Right lobe of liver (tissue), 6 donors: ENCODE measurements around the gene LTBP1. TPM values are rescaled to one million over a fixed set of nuclear protein-coding genes. Genes with fewer than 3 reads are reported as not detected.

ENCODE experiments used
- ATAC-seq, 4 donors: fragments of 200-7000 bp; cut with Tn5 transposase; one replicate each; pipeline ENCODE4 v1.9.1; 2020; ENCODE audit warnings: mild to moderate bottlenecking in 4 of 4, moderate library complexity in 4 of 4
- DNase-seq, 3 donors: peaks; one replicate each; pipeline ENCODE4 v3.0.0-alpha.2; 2020
- H3K27ac ChIP-seq, 3 donors: fragments of 200-600 bp; one replicate each; pipeline ENCODE4 v1.8.0; 2022
- H3K27me3 ChIP-seq, 2 donors: fragments of 200-600 bp; one replicate each; pipeline ENCODE4 v1.8.0; 2022
- H3K36me3 ChIP-seq, 4 donors: fragments of 200-600 bp; sonication (generic) in 1 of 4; one replicate each; pipeline versions ENCODE4 v1.5.1 to v1.8.0; 2017 to 2022; ENCODE audit warnings: control low read depth in 1 of 4
- H3K4me1 ChIP-seq, 4 donors: fragments of 200-600 bp; sonication (generic) in 1 of 4; one replicate each; pipeline versions ENCODE4 v1.5.1 to v1.8.0; 2017 to 2022; ENCODE audit warnings: control low read depth in 1 of 4
- H3K4me3 ChIP-seq, 3 donors: fragments of 200-600 bp; one replicate each; pipeline ENCODE4 v1.8.0; 2022
- H3K9me3 ChIP-seq, 4 donors: fragments of 200-600 bp; sonication (generic) in 1 of 4; one replicate each; pipeline versions ENCODE4 v1.5.1 to v1.8.0; 2017 to 2022; ENCODE audit warnings: control low read depth in 1 of 4
- CTCF ChIP-seq, 4 donors: fragments of 200-600 bp in 3 of 4; fragments of 450-650 bp in 1 of 4; IDR thresholded peaks; one replicate each; pipeline versions ENCODE4 v1.5.1 to v1.8.0; 2016 to 2022; ENCODE audit warnings: antibody characterized with exemption in 4 of 4, mild to moderate bottlenecking in 2 of 4
- POLR2A ChIP-seq: fragments of 450-650 bp; IDR thresholded peaks from one replicate; pipeline ENCODE4 v1.6.1; 2017; ENCODE audit warnings: antibody characterized with exemption, mild to moderate bottlenecking
- WGBS: methylation state at CpG from one replicate; pipeline ENCODE4 v1.1.6; 2018; ENCODE audit warnings: low coverage, low lambda C conversion rate; ENCODE audit not compliant: insufficient coverage; ENCODE audit errors: missing lambda C conversion rate; 5-methylcytosine and 5-hydroxymethylcytosine counted together
- intact Hi-C, 2 donors: fragments of 100-400 bp; cut with DNase I; formaldehyde crosslinking; loops; one replicate each; pipeline versions ENCODE4 v1.11.2 to v1.14.1; 2022
- total RNA-seq, 6 experiments: library from RNA; depleted of rRNA in 2 of 6; stranded (reverse); fragments of >200 nt in 2 of 6; fragmentation: NEBNext Ultra II Directional in 3 of 6; extraction: Animal tissue kit (Norgen Biotek cat#: 25700) in 3 of 6; gene quantifications; one replicate each; pipeline versions ENCODE4 v1.1.0 to v1.2.4, GENCODE V29; 2016 to 2023
- donor health status: DM: no; HTN: yes; CAD: no.
- donor health status: DM: no; HTN: no; CAD: no.
- donor health status: DM: no; HTN: no; CAD: no.
- donor health status: DM: no; HTN: yes; CAD: no.
- donor health status: DM: no; HTN: yes; CAD: no.

LTBP1 gene
- total RNA-seq, 6 experiments from 2014 or later, result 5.4 to 14.2 (median 9.1) TPM

GRCh38 chr2:33339269-33339668, 392.5 kb downstream of the LTBP1 start:
- intact Hi-C loops, result no loop called here

GRCh38 chr2:33340280-33340679, 393.5 kb downstream of the LTBP1 start:
- 45% methylated on average over 5 of the region's 6 CpGs for WGBS
- Histone ChIP-seq H3K27me3 (no peaks in the 10 kb centered on the region), H3K36me3 (no peaks in the 10 kb centered on the region), H3K9me3 (no peaks in the 10 kb centered on the region), H3K4me3 (no peak overlapping the region), H3K27ac (no peak overlapping the region), H3K4me1 (no peaks in the 10 kb centered on the region)
- DNase-seq, result peak; percentile 67 to 70 (median 68)
- intact Hi-C loops, result no loop called here
- TF ChIP-seq POLR2A (no peak), CTCF (IDR thresholded peaks at IDR 0.05) (no peak)
- ATAC-seq, result peak; percentile 75 to 88 (median 86)

More at GRCh38 chr2:33339269-33339668, 392.5 kb downstream of the LTBP1 start:
- Histone ChIP-seq H3K4me1 (no peaks in the 10 kb centered on the region), H3K27ac (no peak overlapping the region), H3K36me3 (no peaks in the 10 kb centered on the region), H3K4me3 (no peak overlapping the region), H3K9me3 (no peaks in the 10 kb centered on the region), H3K27me3 (no peaks in the 10 kb centered on the region)
- WGBS, result 97% methylated on average over 5 of the region's 5 CpGs
- ATAC-seq, result no peak
- DNase-seq, result no peak
- TF ChIP-seq POLR2A (no peak), CTCF (IDR thresholded peaks at IDR 0.05) (no peak)

GRCh38 chr2:33342171-33342570, 395.4 kb downstream of the LTBP1 start:
- H3K4me1 ChIP-seq, result no peaks in the 10 kb centered on the region
- intact Hi-C loops, result no loop called here
- no peaks in the 10 kb centered on the region for H3K27me3 ChIP-seq
- 67% methylated on average over 5 of the region's 5 CpGs for WGBS
- ATAC-seq (peak; percentile 52 to 85 (median 62)), DNase-seq (no peak)
- H3K9me3 ChIP-seq, result no peaks in the 10 kb centered on the region
- TF ChIP-seq CTCF (IDR thresholded peaks at IDR 0.05) (no peak), POLR2A (no peak)
- H3K4me3 ChIP-seq, result no peak overlapping the region
- no peaks in the 10 kb centered on the region for H3K36me3 ChIP-seq
- H3K27ac ChIP-seq, result peak overlapping the region in 1 of 3 donors; percentile 37

GRCh38 chr2:33342705-33343104, 396.0 kb downstream of the LTBP1 start:
- no peaks in the 10 kb centered on the region for H3K27me3 ChIP-seq
- H3K4me1 ChIP-seq, result peaks cover 0 to 2% (median 0%) of the 10 kb centered on the region in 4 donors
- peak overlapping the region in 1 of 3 donors; percentile 37 for H3K27ac ChIP-seq
- no peak for TF ChIP-seq CTCF (IDR thresholded peaks at IDR 0.05)
- TF ChIP-seq POLR2A, result no peak
- H3K9me3 ChIP-seq, result no peaks in the 10 kb centered on the region
- intact Hi-C loops, result no loop called here
- no peak for DNase-seq
- WGBS, result 51% methylated on average over 4 of the region's 4 CpGs
- no peak overlapping the region for H3K4me3 ChIP-seq
- peak in 3 of 4 donors; percentile 29 to 63 (median 53) for ATAC-seq
- no peaks in the 10 kb centered on the region for H3K36me3 ChIP-seq
